GM19239 (cell line): ENCODE data around the gene LMX1B.

Experiments used
- DNase-seq: peaks from one replicate; pipeline ENCODE4 v3.0.0; 2011; ENCODE audit warnings: low spot score; ENCODE audit not compliant: insufficient read length
- FAIRE-seq: peaks from 2 replicates; lab custom pipeline; 2011; peaks lifted over from hg19 to GRCh38; lab: Jason Lieb, UNC

Gene LMX1B

GRCh38 chr9:126628969-126629674 lies 15.4 kb downstream of the LMX1B start:
- FAIRE-seq = no peak
- no peak for DNase-seq

DNA sequence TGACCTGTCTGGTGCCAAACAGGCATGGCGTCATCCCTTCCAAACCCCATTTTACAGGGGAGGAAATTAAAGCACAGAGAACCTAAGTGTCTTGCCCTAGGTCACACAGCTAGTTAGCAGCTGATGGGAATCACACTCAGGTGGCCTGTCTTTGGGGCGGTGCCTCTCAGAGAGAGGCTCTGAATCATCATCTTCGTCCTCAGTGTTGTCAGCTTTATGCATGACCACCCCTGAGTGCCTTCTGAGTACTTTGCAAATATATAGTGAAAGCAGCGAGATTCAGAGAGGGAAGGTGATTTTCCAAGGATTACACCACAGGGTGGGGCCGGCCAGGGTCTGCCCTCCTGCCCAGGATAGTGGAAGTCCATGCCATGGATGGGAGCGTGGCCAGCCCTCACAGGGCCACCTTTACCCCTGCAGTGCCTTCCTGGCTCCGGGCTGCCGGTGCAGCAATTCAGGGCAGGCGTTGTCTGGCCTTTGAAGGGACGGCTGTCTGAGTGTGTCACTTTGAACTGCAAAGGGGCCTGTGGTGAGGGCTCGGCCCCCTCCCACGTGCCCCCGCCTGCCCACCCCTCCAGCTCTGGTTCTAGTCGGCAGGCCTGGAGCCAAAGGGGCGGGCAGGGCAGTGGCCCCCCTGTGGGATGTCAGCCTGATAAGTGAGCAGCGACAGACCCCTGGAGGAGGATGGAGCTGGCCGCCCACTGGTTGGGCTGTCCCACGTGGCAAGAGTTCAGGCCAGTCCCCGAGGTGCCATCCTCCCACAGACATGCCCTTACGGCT lies 16.9 kb downstream of the LMX1B start:
- DNase-seq = no peak

DNA sequence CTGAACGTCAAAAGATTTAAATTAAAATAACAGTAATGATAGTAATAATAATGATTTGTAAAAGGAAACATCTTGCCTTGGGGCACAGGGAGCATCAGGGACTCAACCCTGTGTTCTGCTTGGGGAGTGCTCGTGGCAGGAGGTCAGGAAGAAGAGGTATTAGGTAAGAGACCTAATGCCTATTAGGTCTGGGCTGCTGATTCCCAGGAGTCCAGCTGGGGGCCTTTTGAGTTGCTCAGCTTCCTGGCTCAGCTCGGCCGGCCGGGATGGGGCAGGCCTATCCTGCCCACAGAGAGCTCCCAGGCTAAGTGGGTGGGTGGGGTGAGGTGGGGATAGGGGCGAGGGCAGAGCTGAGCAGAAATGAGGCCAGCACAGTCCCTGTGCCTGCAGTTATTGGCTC lies 17.5 kb downstream of the LMX1B start:
- no peak for FAIRE-seq

More for the DNA sequence above, 16.9 kb downstream of the LMX1B start:
- FAIRE-seq = no peak

GRCh38 chr9:126633881-126634558 lies 20.3 kb downstream of the LMX1B start:
- no peak for FAIRE-seq

More for the DNA sequence above, 17.5 kb downstream of the LMX1B start:
- no peak for DNase-seq

DNA sequence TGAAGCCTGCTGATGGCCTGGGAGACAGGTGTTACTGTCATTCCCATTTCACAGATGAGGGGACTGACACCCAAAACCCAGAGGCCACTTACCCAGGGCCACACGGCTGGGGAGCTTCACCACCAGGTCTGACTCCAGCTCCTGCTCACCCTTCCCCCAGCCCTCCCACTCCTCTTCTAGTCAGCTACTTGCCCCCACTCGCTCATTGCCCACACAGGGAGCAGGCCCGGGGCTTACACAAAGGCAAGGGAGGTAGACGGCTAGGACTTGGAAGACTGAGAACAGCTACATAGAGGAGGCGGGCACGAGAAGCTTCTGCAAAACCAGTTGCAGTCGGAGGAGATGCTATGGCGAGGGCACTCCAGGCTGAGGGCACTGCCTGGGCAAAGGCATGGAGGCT lies 21.3 kb downstream of the LMX1B start:
- no peak for FAIRE-seq

More at GRCh38 chr9:126633881-126634558, 20.3 kb downstream of the LMX1B start:
- no peak for DNase-seq

DNA sequence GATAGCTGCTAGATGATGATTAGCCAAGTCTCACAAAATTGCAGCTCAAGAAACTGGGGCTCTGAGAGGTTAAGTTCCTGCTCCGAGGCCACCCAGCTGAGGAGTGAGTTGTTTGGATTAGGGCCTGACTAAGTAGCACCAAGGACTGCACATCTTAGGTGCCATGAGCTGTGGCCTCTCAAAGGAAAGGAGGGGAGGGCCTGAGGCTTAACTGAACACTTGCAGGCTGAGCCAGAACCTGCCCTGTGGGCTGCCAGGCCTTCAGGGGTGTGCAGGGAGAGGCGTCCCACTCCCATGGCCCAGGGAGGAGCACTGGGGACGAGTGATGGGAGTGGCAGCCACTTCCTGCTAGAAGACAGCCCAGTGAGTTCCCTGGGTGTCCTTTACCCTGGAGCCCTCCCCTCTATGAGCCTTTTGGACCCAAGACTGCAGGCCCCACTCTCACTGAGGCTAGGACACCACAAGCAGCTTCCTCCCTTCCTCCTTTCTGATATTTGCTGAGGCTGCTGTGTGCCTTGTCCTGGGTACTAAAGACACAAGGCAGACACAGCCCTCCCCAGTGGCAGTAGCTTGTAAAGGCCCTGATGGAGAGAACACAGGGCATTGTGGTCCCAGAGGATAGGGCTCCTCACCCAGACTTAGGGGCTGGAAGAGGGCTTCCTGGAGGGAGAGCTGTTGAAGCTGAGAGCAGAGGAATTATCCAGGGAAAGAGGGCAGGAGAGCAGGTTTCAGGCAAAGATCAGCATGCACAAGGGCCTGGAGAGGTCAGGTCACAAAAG lies 22.1 kb downstream of the LMX1B start:
- FAIRE-seq (no peak), DNase-seq (no peak)

More for the DNA sequence above, 21.3 kb downstream of the LMX1B start:
- no peak for DNase-seq

DNA sequence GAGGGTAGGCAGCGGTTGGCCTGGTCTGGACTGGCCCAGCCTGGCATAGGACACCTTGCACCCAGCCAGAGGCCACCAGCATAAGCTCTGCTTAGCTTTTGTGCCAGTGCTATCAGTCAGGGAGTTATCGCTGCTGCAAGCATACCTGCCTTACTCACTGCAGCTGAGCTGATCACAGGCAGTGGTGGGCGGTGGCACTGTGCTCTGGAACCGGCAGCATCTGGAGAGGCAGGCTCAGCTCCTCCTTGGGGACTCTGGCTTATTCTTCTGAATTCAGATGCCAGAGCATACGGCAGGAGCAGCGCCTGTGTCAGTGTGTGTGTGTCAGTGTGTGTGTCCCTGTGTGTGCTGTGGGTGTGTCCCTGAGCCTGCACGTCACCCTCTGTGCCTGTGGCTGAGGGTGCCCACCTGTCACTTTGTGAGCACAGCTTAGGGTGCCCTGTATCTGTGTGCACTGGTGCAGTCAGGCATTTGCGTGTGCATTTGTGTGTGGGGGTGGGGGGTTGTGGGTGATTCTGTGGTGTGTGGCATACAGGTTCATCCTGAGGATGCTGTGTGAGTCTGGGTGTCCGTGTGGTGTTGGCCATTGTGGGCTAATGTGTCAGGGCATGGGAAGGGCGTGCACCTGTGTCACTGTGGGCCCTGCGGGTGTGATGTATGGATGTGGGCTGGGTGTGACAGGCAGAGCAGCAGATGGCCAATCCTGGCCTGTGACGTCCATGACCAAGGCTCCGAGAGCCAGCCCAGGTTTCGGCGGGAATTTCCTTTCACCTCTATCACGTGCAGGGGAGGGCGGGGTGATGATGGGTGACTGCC lies 23.5 kb downstream of the LMX1B start:
- DNase-seq = no peak
- no peak for FAIRE-seq

- DNase-seq = no peak
- FAIRE-seq = no peak
Measured at GRCh38 chr9:126638571-126639132, 24.9 kb downstream of the LMX1B start.

- FAIRE-seq = no peak
- DNase-seq = no peak
Measured at GRCh38 chr9:126639318-126640000, 25.7 kb downstream of the LMX1B start.

DNA sequence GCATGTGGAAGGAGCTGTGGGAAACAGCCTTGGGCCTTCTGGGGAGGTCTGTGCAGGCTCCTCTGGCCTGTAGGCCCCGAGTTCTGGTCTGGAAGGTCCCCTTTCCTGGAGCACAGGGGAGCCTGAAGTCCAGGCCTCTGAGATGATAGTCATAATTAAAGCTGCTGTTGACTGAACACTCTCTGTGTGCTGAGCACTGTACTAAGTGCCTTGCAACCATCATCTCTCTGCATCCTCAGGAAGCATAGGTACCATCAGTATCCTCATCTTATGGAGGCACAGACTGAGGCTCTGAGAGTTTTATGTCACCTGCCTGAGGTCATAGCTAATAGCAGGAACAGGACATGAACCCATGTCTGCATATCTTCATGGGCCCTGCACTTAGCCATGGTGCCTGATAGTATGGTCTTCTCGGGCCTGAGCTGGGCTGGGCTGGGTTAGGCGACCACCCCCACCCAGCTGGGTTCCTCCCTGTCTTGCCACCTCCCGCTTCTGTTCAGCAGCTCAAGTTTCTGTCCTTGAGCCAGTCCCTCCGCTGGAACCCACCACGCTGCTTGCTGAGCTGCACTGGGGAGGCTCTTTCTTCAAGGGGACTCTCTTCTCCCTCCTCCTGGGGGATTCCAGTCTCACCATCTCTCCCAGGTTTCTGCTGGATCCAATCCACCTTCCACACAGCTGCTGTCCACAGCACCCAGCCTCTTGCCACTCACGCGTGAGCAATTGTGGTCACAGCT lies 27.6 kb downstream of the LMX1B start:
- no peak for DNase-seq
- FAIRE-seq = no peak

DNA sequence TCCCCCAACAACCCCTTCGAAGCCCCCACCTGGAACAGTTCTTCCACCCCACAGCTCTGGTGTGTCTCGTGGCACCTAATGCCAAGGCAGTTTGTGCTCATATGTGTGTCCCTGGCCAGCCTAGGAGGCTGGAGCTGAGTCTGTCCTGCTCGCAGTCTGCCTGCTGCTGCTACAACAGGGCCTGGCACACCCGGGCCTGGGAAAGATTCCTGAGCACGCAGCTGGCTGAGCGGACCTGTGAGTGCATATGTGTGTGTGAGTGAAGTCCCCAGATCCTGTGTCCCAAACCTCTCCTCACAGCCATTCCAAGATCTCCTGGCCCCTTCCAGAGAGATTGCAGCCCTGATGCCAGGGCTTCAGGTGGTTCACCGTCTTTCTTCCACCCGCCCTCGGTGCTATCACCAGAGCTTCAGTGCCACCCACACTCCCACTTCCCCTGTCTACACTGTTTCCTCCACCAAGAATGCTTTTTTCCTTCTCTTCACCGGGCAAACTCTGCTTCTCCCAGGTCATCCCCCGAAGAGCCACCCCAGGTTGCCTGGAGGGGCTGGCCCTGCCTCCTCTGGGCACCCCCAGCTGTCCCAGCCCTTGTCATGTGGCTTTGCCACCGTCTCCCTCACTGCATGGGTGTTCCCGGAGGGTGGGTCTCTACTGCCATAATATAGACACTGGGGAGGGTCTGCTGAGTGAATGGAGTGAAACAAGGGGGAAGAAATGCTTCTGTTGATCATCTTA lies 28.4 kb downstream of the LMX1B start:
- FAIRE-seq (no peak), DNase-seq (no peak)

- FAIRE-seq (no peak), DNase-seq (no peak)
Measured at GRCh38 chr9:126642839-126643238, 29.1 kb downstream of the LMX1B start.

DNA sequence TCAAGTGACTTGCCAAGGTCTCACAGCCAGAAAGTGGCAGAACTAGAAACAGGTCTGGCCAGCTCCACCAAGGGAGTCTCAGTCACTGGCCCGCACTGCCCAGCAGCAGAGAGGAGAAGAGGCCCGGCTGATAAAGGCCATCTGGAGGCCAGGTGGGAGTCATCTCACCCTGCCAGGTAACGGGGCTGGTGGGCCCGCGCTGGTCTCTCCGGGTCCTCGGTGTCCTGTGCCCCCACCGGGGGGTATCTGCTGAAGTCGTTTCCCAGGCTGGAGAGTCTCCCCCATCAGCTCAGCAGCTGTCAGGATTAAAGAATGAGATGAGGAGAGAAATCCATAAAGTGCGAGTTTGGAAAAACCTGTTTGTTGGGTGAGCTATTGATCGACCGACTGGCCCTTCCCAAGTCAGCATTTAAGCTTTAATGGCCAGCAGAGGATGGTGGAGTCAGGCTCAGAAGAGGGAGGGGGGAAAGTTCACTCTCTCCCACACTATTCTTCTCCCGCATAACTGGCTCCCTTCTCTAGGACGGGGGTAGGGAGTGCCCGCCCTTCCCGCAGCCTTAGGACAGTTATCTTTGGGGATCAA lies 30.3 kb downstream of the LMX1B start:
- FAIRE-seq = no peak
- DNase-seq = no peak

GRCh38 chr9:126646162-126646561 lies 32.4 kb downstream of the LMX1B start:
- no peak for FAIRE-seq
- no peak for DNase-seq

DNA sequence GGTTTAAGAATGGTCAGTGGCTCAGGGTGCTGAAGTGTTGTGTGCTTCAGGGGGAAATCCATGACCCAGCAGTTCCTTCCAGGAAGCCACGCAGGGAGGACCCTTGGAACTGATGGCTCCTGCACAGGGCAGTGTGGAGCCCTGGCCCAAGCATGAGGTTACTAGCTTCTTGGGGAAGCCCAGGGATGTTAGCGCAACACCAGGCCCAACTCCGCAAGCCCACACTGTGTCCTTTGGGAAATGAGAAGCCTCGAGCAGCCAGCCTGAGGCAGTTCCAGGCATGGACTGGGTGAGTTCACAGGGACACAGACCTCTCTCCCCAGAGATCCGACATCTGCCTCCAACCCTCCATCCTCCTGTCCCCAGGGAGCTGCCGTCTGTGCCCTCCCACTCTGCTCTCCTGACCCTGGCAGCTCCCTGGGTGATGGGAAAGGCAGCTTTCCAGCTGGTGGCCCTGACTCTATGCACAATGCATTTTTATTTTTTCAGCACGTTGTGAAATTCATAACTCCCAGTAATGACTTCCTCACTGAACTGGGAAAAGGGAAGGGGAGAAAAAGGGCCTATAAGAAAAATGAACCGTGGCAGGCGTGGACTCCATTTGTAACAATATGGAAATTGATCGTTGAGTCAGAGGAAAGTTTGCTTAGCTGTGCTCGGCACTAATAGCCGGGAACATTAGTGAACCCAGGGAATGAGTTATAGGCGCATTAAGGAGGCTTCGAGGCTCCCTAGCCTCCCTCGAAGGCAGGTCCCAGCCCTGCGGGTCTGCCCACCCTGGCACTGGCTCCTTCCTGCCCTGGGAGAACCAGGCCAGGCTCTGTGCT lies 34.1 kb downstream of the LMX1B start:
- no peak for FAIRE-seq
- no peak for DNase-seq

- FAIRE-seq (no peak), DNase-seq (no peak)
Measured at GRCh38 chr9:126649477-126649876, 35.7 kb downstream of the LMX1B start.
